Measurements from ENCODE around the gene EMD.

Gene EMD

GRCh38 chrX:154350429-154351182 lies 28.5 kb upstream of the EMD start:
- Histone ChIP-seq H2BK12ac (ENCODE audit: low read length) (no peak overlapping the region), H3K4me1 (ENCODE audit: control insufficient read depth in 1 of 2, insufficient read depth in 2 of 2, low read length in 2 of 2) (no peaks in the 10 kb centered on the region), H3K4me2 (ENCODE audit: low read length) (no peak overlapping the region), H3K36me3 (ENCODE audit: control insufficient read depth in 1 of 2, insufficient read depth in 2 of 2, low read length in 2 of 2) (peaks cover 76 to 77% of the 10 kb centered on the region in 2 experiments), H3K79me2 (ENCODE audit: control insufficient read depth, insufficient read depth, low read length, poor library complexity) (no peaks in the 10 kb centered on the region), H3K27me3 (ENCODE audit: insufficient read depth, low read length) (no peaks in the 10 kb centered on the region), H3K4ac (ENCODE audit: low read depth, low read length) (no peak overlapping the region), H2AK5ac (ENCODE audit: low read length) (no peak overlapping the region), H3K9me3 (ENCODE audit: insufficient read depth, low read depth, low read length) (no peaks in the 10 kb centered on the region), H4K91ac (ENCODE audit: low read depth, low read length) (no peak overlapping the region), H3K79me1 (ENCODE audit: low read length) (no peaks in the 10 kb centered on the region), H3K27ac (ENCODE audit: low read depth, low read length) (no peak overlapping the region), H2AFZ (ENCODE audit: insufficient read depth, low read length, poor library complexity) (no peak overlapping the region), H4K8ac (ENCODE audit: low read depth, low read length) (no peak overlapping the region), H2BK120ac (ENCODE audit: insufficient read depth, low read length, poor library complexity) (no peak overlapping the region), H4K12ac (ENCODE audit: low read depth, low read length) (no peak overlapping the region), H2BK5ac (ENCODE audit: low read depth, low read length, poor library complexity) (no peak overlapping the region), H3K23ac (ENCODE audit: low read length) (no peak overlapping the region), H3K14ac (ENCODE audit: low read length) (no peak overlapping the region), H3K18ac (ENCODE audit: low read length) (no peak overlapping the region), H3K9ac (ENCODE audit: low read length) (no peak overlapping the region), H3K4me3 (ENCODE audit: low read depth, low read length) (no peak overlapping the region)
- WGBS (ENCODE audit: extremely low coverage, insufficient coverage, insufficient read length): no CpG with 5 or more reads among the region's 19 CpGs
- no peak for DNase-seq

- H4K8ac ChIP-seq (ENCODE audit: low read depth, low read length): no peak overlapping the region
- H2BK12ac ChIP-seq (ENCODE audit: low read length): no peak overlapping the region
- H3K4me2 ChIP-seq (ENCODE audit: low read length): no peak overlapping the region
- H3K18ac ChIP-seq (ENCODE audit: low read length): no peak overlapping the region
- H4K12ac ChIP-seq (ENCODE audit: low read depth, low read length): no peak overlapping the region
- no peak overlapping the region for H3K14ac ChIP-seq (ENCODE audit: low read length)
- H2BK120ac ChIP-seq (ENCODE audit: insufficient read depth, low read length, poor library complexity): no peak overlapping the region
- no peak overlapping the region for H3K27ac ChIP-seq (ENCODE audit: low read depth, low read length)
- no peak overlapping the region for H2BK5ac ChIP-seq (ENCODE audit: low read depth, low read length, poor library complexity)
- H4K91ac ChIP-seq (ENCODE audit: low read depth, low read length): no peak overlapping the region
- H2AFZ ChIP-seq (ENCODE audit: insufficient read depth, low read length, poor library complexity): no peak overlapping the region
- no peak overlapping the region for H2AK5ac ChIP-seq (ENCODE audit: low read length)
- no CpG with 5 or more reads among the region's 30 CpGs for WGBS (ENCODE audit: extremely low coverage, insufficient coverage, insufficient read length)
- no peaks in the 10 kb centered on the region for H3K79me1 ChIP-seq (ENCODE audit: low read length)
- H3K23ac ChIP-seq (ENCODE audit: low read length): no peak overlapping the region
- peaks cover 84 to 85% of the 10 kb centered on the region in 2 experiments for H3K36me3 ChIP-seq (ENCODE audit: control insufficient read depth in 1 of 2, insufficient read depth in 2 of 2, low read length in 2 of 2)
- H3K79me2 ChIP-seq (ENCODE audit: control insufficient read depth, insufficient read depth, low read length, poor library complexity): no peaks in the 10 kb centered on the region
- H3K4me1 ChIP-seq (ENCODE audit: control insufficient read depth in 1 of 2, insufficient read depth in 2 of 2, low read length in 2 of 2): no peaks in the 10 kb centered on the region
- H3K4ac ChIP-seq (ENCODE audit: low read depth, low read length): no peak overlapping the region
- no peak overlapping the region for H3K4me3 ChIP-seq (ENCODE audit: low read depth, low read length)
- DNase-seq: no peak
- H3K27me3 ChIP-seq (ENCODE audit: insufficient read depth, low read length): no peaks in the 10 kb centered on the region
- no peak overlapping the region for H3K9ac ChIP-seq (ENCODE audit: low read length)
- no peaks in the 10 kb centered on the region for H3K9me3 ChIP-seq (ENCODE audit: insufficient read depth, low read depth, low read length)
These were observed 27.7 kb upstream of the EMD start for GRCh38 chrX:154351183-154352011.

- WGBS (ENCODE audit: extremely low coverage, insufficient coverage, insufficient read length): no CpG with 5 or more reads among the region's 14 CpGs
- Histone ChIP-seq H3K36me3 (ENCODE audit: control insufficient read depth in 1 of 2, insufficient read depth in 2 of 2, low read length in 2 of 2) (peaks cover 90 to 91% of the 10 kb centered on the region in 2 experiments), H3K23ac (ENCODE audit: low read length) (no peak overlapping the region), H2AK5ac (ENCODE audit: low read length) (no peak overlapping the region), H4K12ac (ENCODE audit: low read depth, low read length) (no peak overlapping the region), H4K8ac (ENCODE audit: low read depth, low read length) (no peak overlapping the region), H3K9me3 (ENCODE audit: insufficient read depth, low read depth, low read length) (no peaks in the 10 kb centered on the region), H2BK12ac (ENCODE audit: low read length) (no peak overlapping the region), H3K27ac (ENCODE audit: low read depth, low read length) (no peak overlapping the region), H3K79me1 (ENCODE audit: low read length) (no peaks in the 10 kb centered on the region), H3K27me3 (ENCODE audit: insufficient read depth, low read length) (no peaks in the 10 kb centered on the region), H3K4ac (ENCODE audit: low read depth, low read length) (no peak overlapping the region), H3K79me2 (ENCODE audit: control insufficient read depth, insufficient read depth, low read length, poor library complexity) (no peaks in the 10 kb centered on the region), H3K9ac (ENCODE audit: low read length) (no peak overlapping the region), H2BK120ac (ENCODE audit: insufficient read depth, low read length, poor library complexity) (no peak overlapping the region), H4K91ac (ENCODE audit: low read depth, low read length) (no peak overlapping the region), H3K18ac (ENCODE audit: low read length) (no peak overlapping the region), H2BK5ac (ENCODE audit: low read depth, low read length, poor library complexity) (no peak overlapping the region), H3K14ac (ENCODE audit: low read length) (no peak overlapping the region), H3K4me1 (ENCODE audit: control insufficient read depth in 1 of 2, insufficient read depth in 2 of 2, low read length in 2 of 2) (no peaks in the 10 kb centered on the region), H3K4me2 (ENCODE audit: low read length) (no peak overlapping the region), H3K4me3 (ENCODE audit: low read depth, low read length) (no peak overlapping the region), H2AFZ (ENCODE audit: insufficient read depth, low read length, poor library complexity) (no peak overlapping the region)
- DNase-seq: no peak
These were observed 27.1 kb upstream of the EMD start for GRCh38 chrX:154352012-154352401.

- H3K23ac ChIP-seq (ENCODE audit: low read length): no peak overlapping the region
- H2BK5ac ChIP-seq (ENCODE audit: low read depth, low read length, poor library complexity): no peak overlapping the region
- no peaks in the 10 kb centered on the region for H3K27me3 ChIP-seq (ENCODE audit: insufficient read depth, low read length)
- H3K4me2 ChIP-seq (ENCODE audit: low read length): no peak overlapping the region
- no peak overlapping the region for H3K14ac ChIP-seq (ENCODE audit: low read length)
- H2BK120ac ChIP-seq (ENCODE audit: insufficient read depth, low read length, poor library complexity): no peak overlapping the region
- no peaks in the 10 kb centered on the region for H3K9me3 ChIP-seq (ENCODE audit: insufficient read depth, low read depth, low read length)
- no peak overlapping the region for H3K18ac ChIP-seq (ENCODE audit: low read length)
- peaks cover 95% of the 10 kb centered on the region in 2 experiments for H3K36me3 ChIP-seq (ENCODE audit: control insufficient read depth in 1 of 2, insufficient read depth in 2 of 2, low read length in 2 of 2)
- no peak overlapping the region for H3K9ac ChIP-seq (ENCODE audit: low read length)
- H4K91ac ChIP-seq (ENCODE audit: low read depth, low read length): no peak overlapping the region
- H2BK12ac ChIP-seq (ENCODE audit: low read length): no peak overlapping the region
- no CpG with 5 or more reads among the region's 13 CpGs for WGBS (ENCODE audit: extremely low coverage, insufficient coverage, insufficient read length)
- no peak overlapping the region for H2AFZ ChIP-seq (ENCODE audit: insufficient read depth, low read length, poor library complexity)
- H3K79me1 ChIP-seq (ENCODE audit: low read length): no peaks in the 10 kb centered on the region
- H2AK5ac ChIP-seq (ENCODE audit: low read length): no peak overlapping the region
- H4K8ac ChIP-seq (ENCODE audit: low read depth, low read length): no peak overlapping the region
- H3K79me2 ChIP-seq (ENCODE audit: control insufficient read depth, insufficient read depth, low read length, poor library complexity): no peaks in the 10 kb centered on the region
- no peaks in the 10 kb centered on the region for H3K4me1 ChIP-seq (ENCODE audit: control insufficient read depth in 1 of 2, insufficient read depth in 2 of 2, low read length in 2 of 2)
- DNase-seq: no peak
- H4K12ac ChIP-seq (ENCODE audit: low read depth, low read length): no peak overlapping the region
- H3K27ac ChIP-seq (ENCODE audit: low read depth, low read length): no peak overlapping the region
- H3K4ac ChIP-seq (ENCODE audit: low read depth, low read length): no peak overlapping the region
- H3K4me3 ChIP-seq (ENCODE audit: low read depth, low read length): no peak overlapping the region
These were observed 26.6 kb upstream of the EMD start for GRCh38 chrX:154352466-154352865.

Measured in trophoblast cell (in vitro differentiated cells and primary cell).